ENCODE data around the gene CYP27B1. TPM values are rescaled to one million over a fixed set of nuclear protein-coding genes. Genes with fewer than 3 reads are reported as not detected.

Gene CYP27B1
- total and polyA plus RNA-seq, 4 donors: 0.05 to 1.6 (median 0.17) TPM

DNA sequence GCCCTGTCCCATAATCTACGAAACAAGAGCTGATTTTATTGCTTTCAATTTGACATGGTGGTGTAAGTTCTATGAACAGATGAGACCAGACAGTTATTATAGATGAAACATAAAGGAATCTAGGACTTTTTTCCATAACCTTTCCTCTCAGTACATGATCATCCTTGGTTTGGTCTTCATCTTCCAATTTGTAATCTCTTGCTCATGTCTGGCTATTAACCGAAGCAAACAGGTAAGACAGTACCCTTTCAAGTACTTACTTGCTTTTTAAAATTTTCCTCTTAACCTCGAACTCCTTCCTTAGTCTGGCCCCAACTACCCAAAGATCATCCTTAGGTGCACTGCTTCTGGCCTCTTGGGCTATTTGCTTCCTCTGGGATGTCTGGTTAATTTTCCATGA lies 20.9 kb downstream of the CYP27B1 start (continued):
- TF ChIP-seq, protein P1, sequence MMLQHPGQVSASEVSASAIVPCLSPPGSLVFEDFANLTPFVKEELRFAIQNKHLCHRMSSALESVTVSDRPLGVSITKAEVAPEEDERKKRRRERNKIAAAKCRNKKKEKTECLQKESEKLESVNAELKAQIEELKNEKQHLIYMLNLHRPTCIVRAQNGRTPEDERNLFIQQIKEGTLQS (IDR thresholded peaks at IDR 0.05): no peak
- TF ChIP-seq, protein P2, sequence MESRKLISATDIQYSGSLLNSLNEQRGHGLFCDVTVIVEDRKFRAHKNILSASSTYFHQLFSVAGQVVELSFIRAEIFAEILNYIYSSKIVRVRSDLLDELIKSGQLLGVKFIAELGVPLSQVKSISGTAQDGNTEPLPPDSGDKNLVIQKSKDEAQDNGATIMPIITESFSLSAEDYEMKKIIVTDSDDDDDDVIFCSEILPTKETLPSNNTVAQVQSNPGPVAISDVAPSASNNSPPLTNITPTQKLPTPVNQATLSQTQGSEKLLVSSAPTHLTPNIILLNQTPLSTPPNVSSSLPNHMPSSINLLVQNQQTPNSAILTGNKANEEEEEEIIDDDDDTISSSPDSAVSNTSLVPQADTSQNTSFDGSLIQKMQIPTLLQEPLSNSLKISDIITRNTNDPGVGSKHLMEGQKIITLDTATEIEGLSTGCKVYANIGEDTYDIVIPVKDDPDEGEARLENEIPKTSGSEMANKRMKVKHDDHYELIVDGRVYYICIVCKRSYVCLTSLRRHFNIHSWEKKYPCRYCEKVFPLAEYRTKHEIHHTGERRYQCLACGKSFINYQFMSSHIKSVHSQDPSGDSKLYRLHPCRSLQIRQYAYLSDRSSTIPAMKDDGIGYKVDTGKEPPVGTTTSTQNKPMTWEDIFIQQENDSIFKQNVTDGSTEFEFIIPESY (IDR thresholded peaks at IDR 0.05): no peak
- TF ChIP-seq RAD21 (IDR thresholded peaks at IDR 0.05): no peak

DNA sequence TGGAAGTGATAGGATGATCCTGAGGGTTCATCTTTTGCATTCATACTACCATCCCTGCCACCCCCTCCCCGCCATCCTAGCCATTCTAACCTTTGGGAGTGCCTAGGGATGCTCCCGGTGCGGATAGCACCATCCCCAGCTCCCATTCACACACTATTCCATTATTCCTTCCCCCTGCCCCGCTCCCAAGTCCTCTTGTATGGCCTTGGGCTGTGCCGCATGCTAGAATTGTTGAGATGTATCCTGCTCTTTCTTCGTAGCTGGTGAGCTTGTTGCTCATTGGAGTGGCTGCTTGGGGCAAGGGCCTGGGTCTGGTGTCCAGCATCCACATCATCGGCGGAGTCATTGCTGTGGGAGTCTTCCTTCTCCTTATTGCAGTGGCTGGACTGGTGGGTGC lies 21.4 kb downstream of the CYP27B1 start:
- peaks cover 4 to 22% (median 13%) of the 10 kb centered on the region in 4 donors for H3K36me3 ChIP-seq (ENCODE audit: control insufficient read depth in 4 of 4, insufficient read depth in 3 of 4, low read depth in 1 of 4, low read length in 3 of 4)
- H3K4me1 ChIP-seq (ENCODE audit: control insufficient read depth in 4 of 4, insufficient read depth in 4 of 4, low read length in 3 of 4): peaks cover 3 to 12% (median 6%) of the 10 kb centered on the region in 4 donors
- no peaks in the 10 kb centered on the region for H3K27me3 ChIP-seq (ENCODE audit: control insufficient read depth in 4 of 4, insufficient read depth in 4 of 4, low read length in 3 of 4)
- 55% methylated on average over 8 of the region's 8 CpGs for WGBS
- H3K9me3 ChIP-seq (ENCODE audit: control insufficient read depth in 4 of 4, low read length in 3 of 4): no peaks in the 10 kb centered on the region
- H3K9ac ChIP-seq (ENCODE audit: low read depth in 1 of 2, low read length in 2 of 2): peak overlapping the region in 1 of 2 donors; percentile 88
- TF ChIP-seq NR2F2 (IDR thresholded peaks at IDR 0.05) (no peak), YY1 (IDR thresholded peaks at IDR 0.05) (no peak), JUND (IDR thresholded peaks at IDR 0.05) (no peak), HNF4A (conservative IDR thresholded peaks at IDR 0.05) (no peak), FOXA1 (IDR thresholded peaks at IDR 0.05) (no peak), RAD21 (IDR thresholded peaks at IDR 0.05) (no peak), RXRA (IDR thresholded peaks at IDR 0.05) (no peak), GABPA (IDR thresholded peaks at IDR 0.05 in 1 of 2, conservative IDR thresholded peaks at IDR 0.05 in 1 of 2) (no peak), TAF1 (conservative IDR thresholded peaks at IDR 0.05) (no peak), FOXA2 (IDR thresholded peaks at IDR 0.05) (no peak), HNF4G (IDR thresholded peaks at IDR 0.05) (no peak), SP1 (IDR thresholded peaks at IDR 0.05) (no peak)
- TF ChIP-seq, protein P3, sequence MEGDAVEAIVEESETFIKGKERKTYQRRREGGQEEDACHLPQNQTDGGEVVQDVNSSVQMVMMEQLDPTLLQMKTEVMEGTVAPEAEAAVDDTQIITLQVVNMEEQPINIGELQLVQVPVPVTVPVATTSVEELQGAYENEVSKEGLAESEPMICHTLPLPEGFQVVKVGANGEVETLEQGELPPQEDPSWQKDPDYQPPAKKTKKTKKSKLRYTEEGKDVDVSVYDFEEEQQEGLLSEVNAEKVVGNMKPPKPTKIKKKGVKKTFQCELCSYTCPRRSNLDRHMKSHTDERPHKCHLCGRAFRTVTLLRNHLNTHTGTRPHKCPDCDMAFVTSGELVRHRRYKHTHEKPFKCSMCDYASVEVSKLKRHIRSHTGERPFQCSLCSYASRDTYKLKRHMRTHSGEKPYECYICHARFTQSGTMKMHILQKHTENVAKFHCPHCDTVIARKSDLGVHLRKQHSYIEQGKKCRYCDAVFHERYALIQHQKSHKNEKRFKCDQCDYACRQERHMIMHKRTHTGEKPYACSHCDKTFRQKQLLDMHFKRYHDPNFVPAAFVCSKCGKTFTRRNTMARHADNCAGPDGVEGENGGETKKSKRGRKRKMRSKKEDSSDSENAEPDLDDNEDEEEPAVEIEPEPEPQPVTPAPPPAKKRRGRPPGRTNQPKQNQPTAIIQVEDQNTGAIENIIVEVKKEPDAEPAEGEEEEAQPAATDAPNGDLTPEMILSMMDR (IDR thresholded peaks at IDR 0.05; ENCODE audit: low read depth, low read length, missing input control): no peak
- TF ChIP-seq, protein P2 (IDR thresholded peaks at IDR 0.05): no peak
- TF ChIP-seq, protein P4, sequence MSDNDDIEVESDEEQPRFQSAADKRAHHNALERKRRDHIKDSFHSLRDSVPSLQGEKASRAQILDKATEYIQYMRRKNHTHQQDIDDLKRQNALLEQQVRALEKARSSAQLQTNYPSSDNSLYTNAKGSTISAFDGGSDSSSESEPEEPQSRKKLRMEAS (IDR thresholded peaks at IDR 0.05): no peak
- TF ChIP-seq, protein P5, sequence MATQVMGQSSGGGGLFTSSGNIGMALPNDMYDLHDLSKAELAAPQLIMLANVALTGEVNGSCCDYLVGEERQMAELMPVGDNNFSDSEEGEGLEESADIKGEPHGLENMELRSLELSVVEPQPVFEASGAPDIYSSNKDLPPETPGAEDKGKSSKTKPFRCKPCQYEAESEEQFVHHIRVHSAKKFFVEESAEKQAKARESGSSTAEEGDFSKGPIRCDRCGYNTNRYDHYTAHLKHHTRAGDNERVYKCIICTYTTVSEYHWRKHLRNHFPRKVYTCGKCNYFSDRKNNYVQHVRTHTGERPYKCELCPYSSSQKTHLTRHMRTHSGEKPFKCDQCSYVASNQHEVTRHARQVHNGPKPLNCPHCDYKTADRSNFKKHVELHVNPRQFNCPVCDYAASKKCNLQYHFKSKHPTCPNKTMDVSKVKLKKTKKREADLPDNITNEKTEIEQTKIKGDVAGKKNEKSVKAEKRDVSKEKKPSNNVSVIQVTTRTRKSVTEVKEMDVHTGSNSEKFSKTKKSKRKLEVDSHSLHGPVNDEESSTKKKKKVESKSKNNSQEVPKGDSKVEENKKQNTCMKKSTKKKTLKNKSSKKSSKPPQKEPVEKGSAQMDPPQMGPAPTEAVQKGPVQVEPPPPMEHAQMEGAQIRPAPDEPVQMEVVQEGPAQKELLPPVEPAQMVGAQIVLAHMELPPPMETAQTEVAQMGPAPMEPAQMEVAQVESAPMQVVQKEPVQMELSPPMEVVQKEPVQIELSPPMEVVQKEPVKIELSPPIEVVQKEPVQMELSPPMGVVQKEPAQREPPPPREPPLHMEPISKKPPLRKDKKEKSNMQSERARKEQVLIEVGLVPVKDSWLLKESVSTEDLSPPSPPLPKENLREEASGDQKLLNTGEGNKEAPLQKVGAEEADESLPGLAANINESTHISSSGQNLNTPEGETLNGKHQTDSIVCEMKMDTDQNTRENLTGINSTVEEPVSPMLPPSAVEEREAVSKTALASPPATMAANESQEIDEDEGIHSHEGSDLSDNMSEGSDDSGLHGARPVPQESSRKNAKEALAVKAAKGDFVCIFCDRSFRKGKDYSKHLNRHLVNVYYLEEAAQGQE (IDR thresholded peaks at IDR 0.05): no peak
- TF ChIP-seq, protein P1 (IDR thresholded peaks at IDR 0.05): no peak
- no peak for DNase-seq (ENCODE audit: low spot score)
- peak overlapping the region; percentile 77 to 85 for H3K27ac ChIP-seq (ENCODE audit: low read depth in 1 of 2, low read length in 2 of 2)
- H3K4me3 ChIP-seq (ENCODE audit: low read depth in 1 of 3, low read length in 3 of 3): peak overlapping the region; percentile 62 to 82 (median 65)

Data from liver (tissue), 9 donors.